ENCODE measurements around the gene NEIL1. TPM values are rescaled to one million over a fixed set of nuclear protein-coding genes. Genes with fewer than 3 reads are reported as not detected.
A peak's percentile ranks its signal among the peaks of the same experiment; 100 is the strongest.
"Not testable (repeated sequence)": the region's sequence is repeated elsewhere in the genome, so short reads cannot be mapped to it uniquely, and the experiment has no call there.

The NEIL1 gene
- total RNA-seq, 1 donor from 2014 or later = 8.7 TPM

GRCh38 chr15:75366163-75366562 is 19.3 kb downstream of the NEIL1 start:
- DNase-seq (ENCODE audit: missing footprints) (no peak), ATAC-seq (no peak)
- intact Hi-C loops (cut with DNase I) = loop anchor here (5.0 kb wide), 1 partner anchor 261 kb away; the partner anchor contains the start of gene SNUPN

DNA sequence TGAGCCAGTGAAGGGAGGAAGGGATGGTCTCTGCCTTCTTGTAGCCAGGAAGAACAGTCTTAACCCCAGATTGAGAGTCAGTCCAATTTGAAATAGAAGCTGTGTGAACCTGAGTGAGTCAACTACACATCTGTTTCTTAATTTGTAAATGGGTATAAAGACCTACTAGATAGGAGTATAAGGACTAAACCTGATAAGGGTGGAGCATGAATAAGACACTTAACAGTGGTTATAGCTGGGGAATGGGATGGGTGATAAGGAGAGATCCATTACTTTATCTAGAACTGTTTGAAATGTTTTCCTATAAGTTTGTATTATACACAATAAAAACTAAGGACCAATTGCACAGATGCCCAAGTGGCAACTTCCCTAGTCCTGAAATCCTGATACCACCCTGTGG is 20.2 kb downstream of the NEIL1 start:
- DNase-seq (ENCODE audit: missing footprints) (no peak), ATAC-seq (no peak)
- intact Hi-C loops (cut with DNase I) = loop anchor here (1.0 to 5.0 kb wide), 2 partner anchors 260 to 435 kb away; partner anchors contain the start of gene SNUPN

- DNase-seq (ENCODE audit: missing footprints) = no peak
- peak; percentile 0 for ATAC-seq
- intact Hi-C loops (cut with DNase I) = loop anchor here (1.0 to 5.0 kb wide), 2 partner anchors 260 to 435 kb away; partner anchors contain the start of gene SNUPN
These were observed 20.6 kb downstream of the NEIL1 start for GRCh38 chr15:75367406-75367912.

GRCh38 chr15:75367913-75368688 is 21.3 kb downstream of the NEIL1 start, which contains the start of gene MAN2C1:
MAN2C1 (minus strand) TSS chr15:75368607; CDS start chr15:75368583, 24 bp downstream.
- intact Hi-C loops (cut with DNase I) = loop anchor here (1.0 to 5.0 kb wide), 4 partner anchors 83 to 434 kb away; partner anchors contain the start of genes SIN3A and SNUPN
- DNase-seq (ENCODE audit: missing footprints) (peak; percentile 98), ATAC-seq (peak; percentile 97)

- no peak for DNase-seq (ENCODE audit: missing footprints)
- intact Hi-C loops (cut with DNase I) = loop anchor here (2.0 to 5.0 kb wide), 3 partner anchors 82 to 314 kb away; partner anchors contain the start of genes SIN3A and SNUPN
- ATAC-seq = peak; percentile 1
These were observed 21.9 kb downstream of the NEIL1 start for GRCh38 chr15:75368689-75369239.

DNA sequence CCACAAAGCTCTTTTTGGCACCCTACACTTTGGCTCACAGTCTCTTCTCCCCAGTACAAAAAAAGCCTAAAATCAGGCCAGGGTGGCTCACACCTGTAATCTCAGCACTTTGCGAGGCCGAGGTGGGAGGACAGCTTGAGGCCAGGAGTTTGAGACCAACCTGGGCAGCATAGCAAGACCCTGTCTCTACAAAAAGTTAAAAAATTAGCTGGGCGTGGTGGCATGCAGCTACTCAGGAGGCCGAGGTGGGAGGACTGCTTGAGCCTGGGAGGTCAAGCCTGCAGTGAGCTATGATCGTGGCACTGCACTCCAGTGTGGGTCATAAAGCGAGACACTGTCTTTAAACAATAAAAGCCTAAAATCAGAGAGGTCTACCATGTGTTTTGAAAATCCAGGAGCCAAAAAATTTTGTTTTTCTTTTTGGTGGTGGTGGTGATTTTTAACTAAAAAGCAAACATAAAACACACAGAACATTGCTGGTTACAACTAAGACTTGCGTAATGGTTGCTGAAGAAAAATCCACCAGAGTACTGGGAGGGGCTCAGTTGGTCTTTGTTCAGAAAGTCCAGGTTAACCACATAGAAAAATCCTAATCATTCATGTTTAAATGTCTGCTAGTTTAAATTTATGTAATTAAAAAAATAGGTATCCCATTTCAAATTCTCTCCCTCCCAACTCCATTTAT is 23.2 kb downstream of the NEIL1 start:
- intact Hi-C loops (cut with DNase I) = loop anchor here (2.0 to 5.0 kb wide), 3 partner anchors 81 to 313 kb away; partner anchors contain the start of genes SIN3A and SNUPN
- DNase-seq (ENCODE audit: missing footprints) (no peak), ATAC-seq (no peak)

DNA sequence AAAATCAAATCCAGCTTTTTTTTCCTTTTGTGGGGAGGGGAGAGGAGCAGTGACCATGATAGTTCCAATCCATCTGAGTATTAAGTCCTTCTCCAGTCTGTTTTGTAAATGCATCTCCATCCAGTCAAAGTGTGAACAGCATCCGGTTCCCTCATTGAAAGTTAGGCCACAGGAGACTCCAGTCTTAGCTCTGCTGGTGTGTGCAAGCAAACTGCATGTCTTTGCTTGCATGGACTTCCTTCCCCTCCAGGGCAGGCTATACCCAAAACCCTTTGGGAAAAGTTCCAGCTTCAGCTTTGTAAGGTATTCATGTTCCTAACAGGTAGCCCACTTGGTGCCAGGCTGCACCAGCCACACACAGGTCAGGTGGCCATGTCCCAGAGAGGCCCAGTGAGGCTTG is 24.6 kb downstream of the NEIL1 start:
- intact Hi-C loops (cut with DNase I) = no loop called here
- DNase-seq (ENCODE audit: missing footprints) (no peak), ATAC-seq (no peak)

- intact Hi-C loops (cut with DNase I) = no loop called here
- ATAC-seq (no peak), DNase-seq (ENCODE audit: missing footprints) (no peak)
These were observed 25.3 kb downstream of the NEIL1 start for GRCh38 chr15:75371901-75372688.

- intact Hi-C loops (cut with DNase I) = no loop called here
- no peak for ATAC-seq
- DNase-seq (ENCODE audit: missing footprints) = no peak
These were observed 33.9 kb downstream of the NEIL1 start for GRCh38 chr15:75380773-75381172.

GRCh38 chr15:75383986-75384385 is 37.1 kb downstream of the NEIL1 start:
- DNase-seq (ENCODE audit: missing footprints); ATAC-seq; intact Hi-C loops (cut with DNase I): not testable (repeated sequence)

DNA sequence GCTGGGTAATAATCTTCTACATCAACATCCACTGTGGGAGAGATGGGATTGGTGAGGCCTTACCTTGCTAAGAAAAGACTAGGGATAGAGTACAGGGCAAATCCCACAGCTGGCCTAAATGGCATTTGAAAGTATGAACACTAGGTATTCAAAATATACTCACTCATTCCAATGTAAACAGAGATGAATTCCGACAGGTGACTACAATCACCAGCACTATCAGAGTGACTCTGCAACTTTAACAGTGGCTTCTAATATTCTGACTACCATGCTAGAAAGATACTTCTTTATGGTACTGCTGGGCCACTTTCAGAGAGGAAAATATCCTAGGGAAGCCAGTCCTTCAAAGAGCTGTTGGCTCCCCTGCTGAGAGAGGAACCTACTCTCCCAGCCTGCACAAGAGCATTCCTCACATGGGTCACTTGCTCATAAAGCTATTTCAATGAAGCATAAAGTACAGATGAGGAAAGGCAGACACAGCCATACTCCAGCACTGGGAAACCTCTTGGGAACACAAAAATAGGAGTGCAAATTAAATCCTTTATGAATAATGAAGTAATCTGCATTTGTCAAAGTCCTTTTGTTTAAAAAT is 43.0 kb downstream of the NEIL1 start:
- intact Hi-C loops (cut with DNase I) = no loop called here
- no peak for ATAC-seq
- DNase-seq (ENCODE audit: missing footprints) = no peak

DNA sequence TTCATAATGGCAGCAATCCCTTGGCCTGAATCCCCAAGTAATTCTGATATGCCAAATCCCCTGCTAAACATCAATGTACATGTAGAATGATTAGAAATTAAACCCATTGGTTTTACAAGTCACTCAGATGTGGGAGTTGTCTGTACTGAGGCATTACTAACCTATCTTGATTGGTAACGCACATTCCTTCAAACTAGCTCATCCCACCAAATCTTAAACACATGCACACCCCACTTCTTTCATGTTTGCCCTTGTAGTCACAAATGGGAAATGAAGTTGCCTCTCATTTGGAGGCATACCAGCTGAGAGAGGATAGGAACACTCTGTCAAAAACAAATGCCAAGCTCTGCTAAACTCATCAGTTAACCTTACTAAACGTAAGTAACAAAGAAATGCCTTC is 50.7 kb downstream of the NEIL1 start:
- ATAC-seq (no peak), DNase-seq (ENCODE audit: missing footprints) (no peak)
- intact Hi-C loops (cut with DNase I) = no loop called here

- intact Hi-C loops (cut with DNase I) = no loop called here
- DNase-seq (ENCODE audit: missing footprints) = no peak
- no peak for ATAC-seq
These were observed 57.1 kb downstream of the NEIL1 start for GRCh38 chr15:75403892-75404291.

Small RNA genes lying within 50 kb of the gene (microRNA-seq; reads per million reads assigned to microRNA genes)
- gene MIR631 = not detected

Other genes with a start within 250 kb of the NEIL1 start
- gene C15orf39, start 145.2 kb upstream of the NEIL1 start, total RNA-seq = 15.0 TPM
- gene GOLGA6C, start 88.7 kb upstream of the NEIL1 start, total RNA-seq = not detected
- not detected for gene GOLGA6D, start 64.2 kb upstream of the NEIL1 start, total RNA-seq
- 42.1 TPM for gene COMMD4, start 11.0 kb upstream of the NEIL1 start, total RNA-seq
- 89.2 TPM for gene MAN2C1, start 21.6 kb downstream of the NEIL1 start, total RNA-seq
- 24.5 TPM for gene SIN3A, start 104.7 kb downstream of the NEIL1 start, total RNA-seq
- gene PTPN9, start 232.3 kb downstream of the NEIL1 start, total RNA-seq = 9.3 TPM